ENCODE measurements around the gene ATL2. TPM values are rescaled to one million over a fixed set of nuclear protein-coding genes. Genes with fewer than 3 reads are reported as not detected.

The ATL2 gene
- total RNA-seq = 10 to 100 TPM; 43.6 to 62.6 TPM

- TF ChIP-seq CTCF (IDR thresholded peaks at IDR 0.05) = peak in 1 of 7 experiments; percentile 11
- peak; percentile 95 to 96 (median 96) for TF ChIP-seq POLR2A (IDR thresholded peaks at IDR 0.05)
- H3K27ac ChIP-seq = peak within 1 kb of the TSS; percentile 91 to 99 (median 97)
- no peaks in the 10 kb centered on the region for H3K9me3 ChIP-seq
- no peaks in the 10 kb centered on the region for H3K36me3 ChIP-seq (replicated peaks in 1 of 2; ENCODE audit: insufficient read depth in 1 of 2, low read depth in 2 of 2)
- ATAC-seq = peak; percentile 92
- peak; percentile 96 to 97 (median 96) for DNase-seq
- peaks cover 30% of the 10 kb centered on the region for H3K4me1 ChIP-seq
- WGBS, 2 donors = 0 to 1% methylated on average over 19 to 61 of the region's 73 CpGs
- H3K4me3 ChIP-seq = peak within 1 kb of the TSS; percentile 29 to 52
- no peaks in the 10 kb centered on the region for H3K27me3 ChIP-seq
- intact Hi-C loops (cut with DNase I) = no loop called here
Observed at GRCh38 chr2:38377050-38377828, at the start of gene ATL2. Gene ATL2 (minus strand): TSS chr2:38377273. CDS start chr2:38377260, 13 bp downstream.

GRCh38 chr2:38423763-38424162 lies 46.7 kb upstream of the ATL2 start:
- H3K36me3 ChIP-seq (replicated peaks in 1 of 2; ENCODE audit: insufficient read depth in 1 of 2, low read depth in 2 of 2) = no peaks in the 10 kb centered on the region
- no peaks in the 10 kb centered on the region for H3K9me3 ChIP-seq
- no peaks in the 10 kb centered on the region for H3K27me3 ChIP-seq
- no peak overlapping the region for H3K27ac ChIP-seq
- no peak overlapping the region for H3K4me3 ChIP-seq
- ATAC-seq (no peak), DNase-seq (no peak)
- WGBS, 2 donors = 40 to 65% methylated on average over 3 of the region's 3 CpGs
- TF ChIP-seq CTCF (IDR thresholded peaks at IDR 0.05) (no peak), POLR2A (IDR thresholded peaks at IDR 0.05) (no peak)
- intact Hi-C loops (cut with DNase I) = no loop called here
- H3K4me1 ChIP-seq = no peaks in the 10 kb centered on the region

- H3K4me1 ChIP-seq = no peaks in the 10 kb centered on the region
- DNase-seq (no peak), ATAC-seq (no peak)
- H3K9me3 ChIP-seq = no peaks in the 10 kb centered on the region
- intact Hi-C loops (cut with DNase I) = no loop called here
- TF ChIP-seq POLR2A (IDR thresholded peaks at IDR 0.05) (no peak), CTCF (IDR thresholded peaks at IDR 0.05) (no peak)
- H3K27me3 ChIP-seq = no peaks in the 10 kb centered on the region
- 69 to 84% methylated on average over 11 of the region's 11 CpGs for WGBS, 2 donors
- no peaks in the 10 kb centered on the region for H3K36me3 ChIP-seq (replicated peaks in 1 of 2; ENCODE audit: insufficient read depth in 1 of 2, low read depth in 2 of 2)
- no peak overlapping the region for H3K27ac ChIP-seq
- H3K4me3 ChIP-seq = no peak overlapping the region
Observed at GRCh38 chr2:38421274-38422056, 44.4 kb upstream of the ATL2 start.

- TF ChIP-seq CTCF (IDR thresholded peaks at IDR 0.05) = no peak
- TF ChIP-seq POLR2A (IDR thresholded peaks at IDR 0.05) = no peak
- Histone ChIP-seq H3K4me1 (no peaks in the 10 kb centered on the region), H3K27ac (no peak overlapping the region), H3K9me3 (no peaks in the 10 kb centered on the region), H3K36me3 (replicated peaks in 1 of 2; ENCODE audit: insufficient read depth in 1 of 2, low read depth in 2 of 2) (no peaks in the 10 kb centered on the region), H3K4me3 (no peak overlapping the region), H3K27me3 (no peaks in the 10 kb centered on the region)
- ATAC-seq = no peak
- WGBS, 2 donors = 42 to 61% methylated on average over 5 of the region's 5 CpGs
- no peak for DNase-seq
- intact Hi-C loops (cut with DNase I) = no loop called here
Observed at GRCh38 chr2:38419499-38419898, 42.4 kb upstream of the ATL2 start.
